AG09309 (cell line): ENCODE measurements around the gene TSPAN17.

ENCODE experiments used
- DNase-seq: peaks from one replicate; pipeline ENCODE4 v3.0.0-alpha.2; 2010; ENCODE audit warnings: low read depth
- H3K4me3 ChIP-seq: 2 replicates; pipeline ENCODE4 v1.5.1; 2011; ENCODE audit warnings: mild to moderate bottlenecking, low read depth, low read length, moderate library complexity; ENCODE audit not compliant: control insufficient read depth
- TF ChIP-seq, protein P1 (sequence below): IDR thresholded peaks from 2 replicates; pipeline ENCODE4 v1.5.1; 2011; ENCODE audit warnings: mild to moderate bottlenecking, low read depth, low read length, inconsistent platforms; ENCODE audit not compliant: insufficient read depth, control insufficient read depth; ENCODE audit errors: missing control alignments

The TSPAN17 gene

DNA sequence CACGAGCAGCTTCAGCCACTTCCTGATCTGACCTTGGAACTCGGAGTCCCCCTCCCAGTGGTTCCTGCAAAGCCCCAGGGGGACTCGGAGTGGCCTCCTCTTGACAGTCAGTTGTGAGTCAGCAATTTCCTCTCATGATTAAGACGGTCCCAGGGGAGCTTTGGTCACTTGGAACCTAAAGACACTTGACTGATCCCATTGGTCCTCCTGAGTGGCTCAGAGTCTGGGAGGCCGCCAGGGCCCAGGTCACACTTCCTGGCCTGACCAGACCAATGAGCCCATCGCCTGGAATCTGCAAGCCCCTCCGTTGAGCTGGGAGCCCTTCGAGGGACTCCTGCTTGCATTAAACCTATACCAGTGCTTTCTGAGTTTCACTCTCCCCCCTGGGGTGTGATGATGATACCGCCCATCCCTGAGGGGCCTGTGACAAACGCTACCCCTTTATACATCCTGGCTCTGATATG lies 29.1 kb downstream of the TSPAN17 start:
- TF ChIP-seq, protein P1, sequence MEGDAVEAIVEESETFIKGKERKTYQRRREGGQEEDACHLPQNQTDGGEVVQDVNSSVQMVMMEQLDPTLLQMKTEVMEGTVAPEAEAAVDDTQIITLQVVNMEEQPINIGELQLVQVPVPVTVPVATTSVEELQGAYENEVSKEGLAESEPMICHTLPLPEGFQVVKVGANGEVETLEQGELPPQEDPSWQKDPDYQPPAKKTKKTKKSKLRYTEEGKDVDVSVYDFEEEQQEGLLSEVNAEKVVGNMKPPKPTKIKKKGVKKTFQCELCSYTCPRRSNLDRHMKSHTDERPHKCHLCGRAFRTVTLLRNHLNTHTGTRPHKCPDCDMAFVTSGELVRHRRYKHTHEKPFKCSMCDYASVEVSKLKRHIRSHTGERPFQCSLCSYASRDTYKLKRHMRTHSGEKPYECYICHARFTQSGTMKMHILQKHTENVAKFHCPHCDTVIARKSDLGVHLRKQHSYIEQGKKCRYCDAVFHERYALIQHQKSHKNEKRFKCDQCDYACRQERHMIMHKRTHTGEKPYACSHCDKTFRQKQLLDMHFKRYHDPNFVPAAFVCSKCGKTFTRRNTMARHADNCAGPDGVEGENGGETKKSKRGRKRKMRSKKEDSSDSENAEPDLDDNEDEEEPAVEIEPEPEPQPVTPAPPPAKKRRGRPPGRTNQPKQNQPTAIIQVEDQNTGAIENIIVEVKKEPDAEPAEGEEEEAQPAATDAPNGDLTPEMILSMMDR, result no peak
- DNase-seq, result no peak
- no peak overlapping the region for H3K4me3 ChIP-seq

DNA sequence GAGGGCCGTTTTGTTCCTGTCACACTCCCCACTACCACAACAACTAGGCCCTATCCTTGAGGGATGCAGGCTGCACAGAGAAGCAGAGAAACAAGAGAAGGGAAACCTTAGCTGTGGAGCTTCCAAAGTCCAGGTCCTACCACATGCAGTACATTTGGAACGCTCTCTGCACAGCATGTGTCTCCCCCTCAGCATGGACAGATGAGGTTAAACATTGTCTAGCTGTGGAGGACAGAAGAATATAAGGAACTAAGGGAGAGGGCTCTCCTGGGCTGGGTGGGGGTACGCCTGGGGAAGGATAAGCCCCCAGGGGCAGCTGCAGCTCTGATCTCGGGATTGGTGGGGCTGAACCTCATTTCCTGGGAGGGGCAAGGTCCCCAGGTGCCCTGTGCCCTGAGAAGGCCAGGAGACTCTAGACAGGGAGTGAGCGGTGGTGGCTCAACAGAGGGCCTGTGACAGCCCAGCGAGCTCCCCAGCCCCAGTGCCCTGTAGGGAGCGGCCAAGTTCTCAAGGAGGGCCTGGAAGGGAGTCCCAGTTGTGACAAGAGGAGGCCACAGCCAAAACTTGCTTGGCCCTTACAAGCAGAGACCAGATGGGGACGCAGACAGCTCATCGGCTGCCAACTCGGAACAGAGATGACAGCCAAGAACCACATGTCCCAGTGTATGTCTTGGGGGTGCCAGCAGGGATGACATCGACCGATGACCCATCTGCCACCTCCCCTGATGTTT lies 30.1 kb downstream of the TSPAN17 start:
- H3K4me3 ChIP-seq, result no peak overlapping the region
- DNase-seq, result no peak
- TF ChIP-seq, protein P1, result no peak

DNA sequence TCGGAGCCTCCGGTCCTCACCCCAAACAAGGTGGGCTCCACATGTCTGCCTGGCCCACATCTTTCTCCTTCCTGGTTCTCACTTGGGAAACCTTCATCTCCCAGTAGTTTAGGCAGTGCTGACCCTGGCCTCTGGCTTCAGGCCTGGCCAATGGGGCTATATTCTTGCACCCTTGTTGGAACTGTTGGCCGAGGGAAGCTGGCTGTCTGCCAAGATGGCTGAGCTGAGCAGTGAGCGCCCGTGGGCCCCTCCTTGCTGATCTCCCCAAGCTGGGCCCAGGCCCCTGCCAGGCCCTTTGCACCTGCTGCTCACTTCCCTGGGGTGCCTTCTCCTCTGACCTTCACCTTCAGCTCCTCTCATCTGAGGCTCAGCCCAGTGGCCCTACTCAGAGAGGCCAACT lies 31.3 kb downstream of the TSPAN17 start:
- H3K4me3 ChIP-seq, result no peak overlapping the region
- TF ChIP-seq, protein P1, result no peak
- no peak for DNase-seq

DNA sequence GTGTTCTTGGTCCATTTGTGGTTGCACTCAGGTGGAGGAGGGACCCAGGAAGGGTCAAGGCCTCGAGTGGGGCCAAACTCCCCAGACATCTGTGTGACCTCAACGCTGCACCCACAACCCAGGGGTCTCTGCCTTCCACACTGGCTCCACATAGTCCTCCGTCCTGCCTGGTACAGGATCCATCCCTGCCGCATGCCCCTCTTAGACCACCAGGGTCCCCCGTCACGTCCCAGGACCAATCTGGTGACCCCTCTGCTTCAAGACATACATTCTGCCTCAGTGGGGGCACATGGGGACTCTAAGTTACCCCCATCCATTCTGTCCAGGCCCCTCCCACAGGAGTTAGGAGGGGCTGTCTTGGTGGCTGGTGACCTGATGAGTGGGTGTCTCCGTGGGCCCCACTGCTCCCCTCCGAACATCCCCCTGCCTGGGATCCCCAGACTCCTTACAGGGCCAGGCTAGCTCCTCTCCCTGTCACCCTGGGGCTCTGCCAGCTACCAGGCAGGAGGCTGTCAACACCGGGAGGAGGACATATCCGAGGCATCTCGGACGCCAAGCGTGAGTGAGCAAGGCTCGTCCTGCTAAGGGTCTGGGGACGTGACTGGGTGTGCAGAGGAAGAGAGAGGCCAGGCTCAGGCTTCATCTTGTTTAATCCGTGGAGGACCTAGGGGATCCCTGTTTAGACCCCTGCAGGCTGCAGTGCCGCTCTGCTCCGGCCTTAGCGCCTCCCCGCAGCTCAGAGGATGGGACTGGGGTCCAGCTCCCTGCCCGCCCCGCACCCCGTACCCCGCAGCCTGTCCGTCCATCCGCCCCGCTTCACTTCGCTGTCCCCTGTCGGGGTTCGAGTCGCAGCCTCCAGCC lies 32.3 kb downstream of the TSPAN17 start:
- DNase-seq, result no peak
- no peak overlapping the region for H3K4me3 ChIP-seq
- TF ChIP-seq, protein P1, result no peak

DNA sequence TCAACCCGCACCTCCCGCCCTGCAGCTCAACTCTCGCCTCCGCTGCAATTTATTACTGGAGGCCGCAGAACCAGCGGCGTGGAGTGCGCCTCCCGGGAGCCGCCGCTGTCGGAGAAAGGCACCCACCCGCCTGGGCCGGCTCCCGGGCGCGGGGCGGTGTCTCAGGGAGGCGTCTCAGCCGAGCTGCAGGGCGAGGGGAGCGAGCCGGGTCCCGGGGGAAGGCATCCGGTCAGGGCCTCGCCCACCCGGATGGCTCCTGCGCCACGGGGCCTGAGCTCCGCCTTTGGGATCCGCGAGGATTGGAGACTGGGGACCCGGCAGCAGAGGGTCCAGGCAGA lies 32.9 kb downstream of the TSPAN17 start:
- no peak overlapping the region for H3K4me3 ChIP-seq
- DNase-seq, result no peak
- TF ChIP-seq, protein P1, result no peak

DNA sequence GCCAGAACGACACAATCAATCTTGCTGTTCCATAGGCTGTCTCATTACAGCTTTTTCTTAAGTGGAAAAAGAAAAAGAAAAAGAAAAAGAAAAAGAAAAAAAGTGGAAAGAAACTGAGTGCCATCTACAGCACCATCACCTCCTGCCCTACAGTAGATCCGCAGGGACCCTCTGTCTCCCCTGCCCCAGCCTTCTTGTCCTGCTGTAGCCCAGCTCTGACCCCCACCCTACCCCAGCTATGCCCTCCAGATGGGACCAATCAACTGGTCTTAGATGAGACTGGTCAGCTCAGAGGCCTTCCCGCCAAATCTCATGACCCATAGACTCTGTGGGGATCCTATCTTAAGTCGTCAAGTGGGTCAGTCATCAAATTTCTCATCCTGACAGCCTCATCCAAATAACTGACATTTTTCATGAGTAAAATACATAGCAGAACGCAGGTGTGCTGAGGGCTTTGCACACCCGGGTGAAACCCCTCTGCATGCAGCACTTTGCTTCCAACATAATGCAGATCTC lies 34.8 kb downstream of the TSPAN17 start:
- TF ChIP-seq, protein P1, result no peak
- H3K4me3 ChIP-seq, result no peak overlapping the region
- no peak for DNase-seq
